ENCODE measurements around the gene DYRK1A.

GRCh38 chr21:37475186-37475868 lies 108.8 kb downstream of the DYRK1A start:
- TF ChIP-seq TSHZ2 (CRISPR knock-in tag; IDR thresholded peaks at IDR 0.05), result no peak
- TF ChIP-seq TOX (CRISPR knock-in tag; IDR thresholded peaks at IDR 0.05; ENCODE audit: borderline replicate concordance), result no peak
- no peak for TF ChIP-seq ARNTL (CRISPR knock-in tag; IDR thresholded peaks at IDR 0.05; ENCODE audit: borderline replicate concordance, low read depth)
- no peak for TF ChIP-seq ZFP3 (CRISPR knock-in tag; IDR thresholded peaks at IDR 0.05)
- TF ChIP-seq ISL1 (CRISPR knock-in tag; IDR thresholded peaks at IDR 0.05), result no peak
- TF ChIP-seq ZFP30 (CRISPR knock-in tag; IDR thresholded peaks at IDR 0.05), result no peak
- TF ChIP-seq POU6F1 (CRISPR knock-in tag; IDR thresholded peaks at IDR 0.05; ENCODE audit: borderline replicate concordance, low read depth), result no peak
- no peak for TF ChIP-seq SNAI2 (CRISPR knock-in tag; IDR thresholded peaks at IDR 0.05)
- TF ChIP-seq ZNF8 (CRISPR knock-in tag; IDR thresholded peaks at IDR 0.05), result no peak
